ENCODE measurements around the gene ETDA.

DNA sequence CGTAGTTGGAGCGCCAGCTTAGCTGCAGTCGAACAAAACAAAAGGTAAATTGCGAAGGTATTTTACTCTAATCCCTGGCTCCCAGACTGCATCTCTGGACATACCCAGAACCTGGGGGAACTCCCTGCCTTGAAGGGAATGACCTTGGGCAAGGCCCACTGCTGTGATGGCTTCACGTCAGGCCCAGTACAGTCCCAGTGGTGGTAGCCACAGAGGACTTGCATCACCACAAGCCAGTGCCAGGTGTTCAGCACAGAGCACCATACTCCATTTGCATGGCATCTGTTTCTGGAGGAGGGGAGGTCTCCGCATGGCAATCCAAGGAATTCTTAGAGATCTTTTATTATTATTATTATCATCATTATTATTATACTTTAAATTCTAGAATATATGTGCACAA, 5.6 kb downstream of the ETDA start:
- TF ChIP-seq, protein P1, sequence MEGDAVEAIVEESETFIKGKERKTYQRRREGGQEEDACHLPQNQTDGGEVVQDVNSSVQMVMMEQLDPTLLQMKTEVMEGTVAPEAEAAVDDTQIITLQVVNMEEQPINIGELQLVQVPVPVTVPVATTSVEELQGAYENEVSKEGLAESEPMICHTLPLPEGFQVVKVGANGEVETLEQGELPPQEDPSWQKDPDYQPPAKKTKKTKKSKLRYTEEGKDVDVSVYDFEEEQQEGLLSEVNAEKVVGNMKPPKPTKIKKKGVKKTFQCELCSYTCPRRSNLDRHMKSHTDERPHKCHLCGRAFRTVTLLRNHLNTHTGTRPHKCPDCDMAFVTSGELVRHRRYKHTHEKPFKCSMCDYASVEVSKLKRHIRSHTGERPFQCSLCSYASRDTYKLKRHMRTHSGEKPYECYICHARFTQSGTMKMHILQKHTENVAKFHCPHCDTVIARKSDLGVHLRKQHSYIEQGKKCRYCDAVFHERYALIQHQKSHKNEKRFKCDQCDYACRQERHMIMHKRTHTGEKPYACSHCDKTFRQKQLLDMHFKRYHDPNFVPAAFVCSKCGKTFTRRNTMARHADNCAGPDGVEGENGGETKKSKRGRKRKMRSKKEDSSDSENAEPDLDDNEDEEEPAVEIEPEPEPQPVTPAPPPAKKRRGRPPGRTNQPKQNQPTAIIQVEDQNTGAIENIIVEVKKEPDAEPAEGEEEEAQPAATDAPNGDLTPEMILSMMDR (IDR thresholded peaks at IDR 0.05; ENCODE audit: low read depth, low read length, poor library complexity, severe bottlenecking), result no peak
- TF ChIP-seq EZH2phosphoT487 (IDR thresholded peaks at IDR 0.05; ENCODE audit: borderline replicate concordance, low read length), result no peak
